Activated T-cell treated with anti-CD3 and anti-CD28 coated beads, Interleukin-2, amount 50 U/mL, for 4 hours (primary cell): Measurements from ENCODE around the gene CAMKK2. TPM values are rescaled to one million over a fixed set of nuclear protein-coding genes. Genes with fewer than 3 reads are reported as not detected.

Source experiments
- total RNA-seq, 3 donors: library from RNA; stranded (reverse); gene quantifications; one replicate each; pipeline ENCODE4 v1.2.1, GENCODE V29; 2021

The CAMKK2 gene
- total RNA-seq, 3 donors from 2014 or later: 28.9 to 41.4 (median 39.3) TPM

Other genes starting within 250 kb of the CAMKK2 start
- 1 to 10 TPM; 2.5 to 4.8 (median 2.9) TPM for gene P2RX7, start 163.8 kb downstream of the CAMKK2 start, total RNA-seq
- 10 to 100 TPM; 18.1 to 21.9 (median 21.6) TPM for gene P2RX4, start 86.6 kb downstream of the CAMKK2 start, total RNA-seq
- 100 to 1,000 TPM; 136 to 152 (median 137) TPM for gene ANAPC5, start 55.7 kb upstream of the CAMKK2 start, total RNA-seq
- 10 to 100 TPM; 69.8 to 84.3 (median 71.9) TPM for gene RNF34, start 103.4 kb upstream of the CAMKK2 start, total RNA-seq